H9 (cell line): ENCODE results near the gene LRRC8B. TPM values are rescaled to one million over a fixed set of nuclear protein-coding genes. Genes with fewer than 3 reads are reported as not detected.

ENCODE experiments used
- DNase-seq: peaks from one replicate; pipeline ENCODE4 v3.0.0-alpha.2; 2017
- H2AFZ ChIP-seq: one replicate; pipeline ENCODE4 v1.6.1; 2013; ENCODE audit warnings: mild to moderate bottlenecking, low read length, control low read depth, moderate library complexity
- H2AK5ac ChIP-seq: 2 replicates; pipeline ENCODE4 v1.6.1; 2013; ENCODE audit warnings: low read length, control low read depth, mixed read lengths; ENCODE audit not compliant: insufficient read length
- H2BK120ac ChIP-seq: one replicate; pipeline ENCODE4 v1.6.1; 2013; ENCODE audit warnings: low read depth, mild to moderate bottlenecking, low read length, control low read depth, inconsistent platforms; ENCODE audit not compliant: poor library complexity, severe bottlenecking
- H2BK12ac ChIP-seq: 2 replicates; pipeline ENCODE4 v1.6.1; 2013; ENCODE audit warnings: low read length, control low read depth, mixed read lengths, low read depth; ENCODE audit not compliant: insufficient read length
- H2BK15ac ChIP-seq: 2 replicates; pipeline ENCODE4 v1.6.1; 2013; ENCODE audit warnings: low read depth, low read length, control low read depth
- H2BK20ac ChIP-seq: one replicate; pipeline ENCODE4 v1.6.1; 2013; ENCODE audit warnings: low read depth, mild to moderate bottlenecking, low read length, control low read depth, inconsistent platforms; ENCODE audit not compliant: poor library complexity, severe bottlenecking
- H2BK5ac ChIP-seq: 2 replicates; pipeline ENCODE4 v1.6.1; 2013; ENCODE audit warnings: low read length, control low read depth, mixed read lengths; ENCODE audit not compliant: insufficient read length
- H3K14ac ChIP-seq: 2 replicates; pipeline ENCODE4 v1.6.1; 2013; ENCODE audit warnings: low read length, control low read depth; ENCODE audit not compliant: insufficient read depth
- H3K18ac ChIP-seq: 2 replicates; pipeline ENCODE4 v1.6.1; 2013; ENCODE audit warnings: low read depth, mild to moderate bottlenecking, mixed read lengths, low read length, control low read depth; ENCODE audit not compliant: insufficient read length
- H3K23ac ChIP-seq: 2 replicates; pipeline ENCODE4 v1.6.1; 2013; ENCODE audit warnings: low read length, control low read depth, mixed read lengths, low read depth; ENCODE audit not compliant: insufficient read length
- H3K23me2 ChIP-seq: 2 replicates; pipeline ENCODE4 v1.6.1; 2013; ENCODE audit warnings: low read depth, mild to moderate bottlenecking, mixed read lengths, low read length, control low read depth; ENCODE audit not compliant: insufficient read length, poor library complexity, severe bottlenecking
- H3K27ac ChIP-seq: 2 replicates; pipeline ENCODE4 v1.5.1; 2013; ENCODE audit warnings: low read length, control low read depth, mixed read lengths, low read depth; ENCODE audit not compliant: insufficient read length
- H3K27me3 ChIP-seq: 2 replicates; pipeline ENCODE4 v1.6.1; 2013; ENCODE audit warnings: low read length, control low read depth, inconsistent platforms; ENCODE audit not compliant: insufficient read depth
- H3K4ac ChIP-seq: 2 replicates; pipeline ENCODE4 v1.6.1; 2013; ENCODE audit warnings: low read depth, mild to moderate bottlenecking, control low read depth, inconsistent platforms, low read length, moderate library complexity
- H3K4me1 ChIP-seq: 2 replicates; pipeline ENCODE4 v1.6.1; 2013; ENCODE audit warnings: low read length, control low read depth, inconsistent platforms; ENCODE audit not compliant: insufficient read depth
- H3K4me2 ChIP-seq: 2 replicates; pipeline ENCODE4 v1.6.1; 2013; ENCODE audit warnings: low read length, control low read depth, mixed read lengths; ENCODE audit not compliant: insufficient read length, insufficient read depth
- H3K56ac ChIP-seq: 2 replicates; pipeline ENCODE4 v1.6.1; 2013; ENCODE audit warnings: low read depth, mild to moderate bottlenecking, mixed read lengths, low read length, control low read depth; ENCODE audit not compliant: insufficient read length
- H3K79me1 ChIP-seq: 2 replicates; pipeline ENCODE4 v1.6.1; 2013; ENCODE audit warnings: low read depth, mild to moderate bottlenecking, moderate library complexity, low read length, control low read depth, inconsistent platforms; ENCODE audit not compliant: insufficient read depth, poor library complexity, severe bottlenecking
- H3K79me2 ChIP-seq: 2 replicates; pipeline ENCODE4 v1.6.1; 2013; ENCODE audit warnings: low read length, control low read depth, inconsistent platforms; ENCODE audit not compliant: insufficient read depth
- H3K9ac ChIP-seq: 2 replicates; pipeline ENCODE4 v1.6.1; 2013; ENCODE audit warnings: low read length, control low read depth, mixed read lengths; ENCODE audit not compliant: insufficient read length; ENCODE audit errors: extremely low read depth
- H3K9me3 ChIP-seq: one replicate; pipeline ENCODE4 v1.6.1; 2013; ENCODE audit warnings: low read depth, low read length, inconsistent platforms; ENCODE audit not compliant: control insufficient read depth
- H3T11ph ChIP-seq: one replicate; pipeline ENCODE4 v1.6.1; 2013; ENCODE audit warnings: mild to moderate bottlenecking, low read length, control low read depth, inconsistent platforms
- H4K20me1 ChIP-seq: one replicate; pipeline ENCODE4 v1.6.1; 2013; ENCODE audit not compliant: control insufficient read depth, insufficient read length, insufficient read depth
- H4K5ac ChIP-seq: 2 replicates; pipeline ENCODE4 v1.6.1; 2013; ENCODE audit warnings: low read depth, mild to moderate bottlenecking, mixed read lengths, low read length, control low read depth; ENCODE audit not compliant: insufficient read length
- H4K8ac ChIP-seq: replicated peaks from 2 replicates; pipeline ENCODE4 v1.6.1; 2013; ENCODE audit warnings: low read length, control low read depth, mixed read lengths, low read depth; ENCODE audit not compliant: insufficient read length
- H4K91ac ChIP-seq: 2 replicates; pipeline ENCODE4 v1.6.1; 2013; ENCODE audit warnings: low read depth, mild to moderate bottlenecking, moderate library complexity, mixed read lengths, low read length, control low read depth; ENCODE audit not compliant: insufficient read length
- H3K27ac Mint-ChIP-seq, 3 experiments: 2 replicates in 2 of 3; 3 replicates in 1 of 3; pipeline ENCODE4 v1.8.0; 2020 to 2021; ENCODE audit warnings: mixed read lengths in 3 of 3, mild to moderate bottlenecking in 1 of 3, moderate library complexity in 1 of 3
- H3K27me3 Mint-ChIP-seq: 2 replicates; pipeline ENCODE4 v1.8.0; 2021; ENCODE audit warnings: low read depth, mild to moderate bottlenecking, moderate library complexity, mixed read lengths
- H3K36me3 Mint-ChIP-seq, 3 experiments: 2 replicates in 2 of 3; 3 replicates in 1 of 3; pipeline ENCODE4 v1.8.0; 2020 to 2021; ENCODE audit warnings: low read depth in 3 of 3, mixed read lengths in 3 of 3; ENCODE audit not compliant: insufficient read depth in 1 of 3
- H3K4me1 Mint-ChIP-seq, 2 experiments: 2 replicates each; pipeline ENCODE4 v1.8.0; 2020; ENCODE audit warnings: mixed read lengths in 2 of 2
- H3K4me3 Mint-ChIP-seq, 2 experiments: 2 replicates in 1 of 2; 3 replicates in 1 of 2; pipeline ENCODE4 v1.8.0; 2020 to 2021; ENCODE audit warnings: mild to moderate bottlenecking in 2 of 2, mixed read lengths in 2 of 2, moderate library complexity in 1 of 2
- H3K9me3 Mint-ChIP-seq, 2 experiments: 2 replicates in 1 of 2; 3 replicates in 1 of 2; pipeline ENCODE4 v1.8.0; 2020; ENCODE audit warnings: mild to moderate bottlenecking in 2 of 2, mixed read lengths in 2 of 2, moderate library complexity in 1 of 2
- CTCF ChIP-seq: fragments of 200-600 bp; sonication (generic); conservative IDR thresholded peaks from 3 replicates; pipeline ENCODE4 v1.8.0; 2021; ENCODE audit warnings: antibody characterized with exemption, mild to moderate bottlenecking
- WGBS: extraction: QIAGEN DNeasy Blood & Tissue Kit; methylation state at CpG from one replicate; pipeline ENCODE4 v1.1.7; 2013; ENCODE audit warnings: missing lambda C conversion rate, low lambda C conversion rate, mixed read lengths; ENCODE audit not compliant: insufficient read length; ENCODE audit errors: extremely low coverage; 5-methylcytosine and 5-hydroxymethylcytosine counted together
- total RNA-seq: library from RNA; stranded (reverse); gene quantifications from 2 replicates; pipeline ENCODE4 v1.2.1, GENCODE V29; 2021

The LRRC8B gene
- total RNA-seq, 1 experiment from 2014 or later = 33.2 TPM

GRCh38 chr1:89529196-89529595, 4.6 kb downstream of the LRRC8B start:
- Histone ChIP-seq H3T11ph (no peak overlapping the region), H3K18ac (no peak overlapping the region), H3K9me3 (no peaks in the 10 kb centered on the region), H4K5ac (no peak overlapping the region), H4K8ac (no peak overlapping the region), H3K79me1 (no peaks in the 10 kb centered on the region), H2AFZ (no peak overlapping the region), H2AK5ac (no peak overlapping the region), H3K9ac (no peak overlapping the region), H3K23ac (no peak overlapping the region), H4K91ac (no peak overlapping the region), H3K4ac (no peak overlapping the region), H3K27ac (no peak overlapping the region), H2BK5ac (no peak overlapping the region), H3K23me2 (peaks cover 2% of the 10 kb centered on the region), H3K56ac (no peak overlapping the region), H2BK12ac (no peak overlapping the region), H3K27me3 (no peaks in the 10 kb centered on the region), H4K20me1 (no peaks in the 10 kb centered on the region), H3K4me1 (peaks cover 8% of the 10 kb centered on the region; the same call in 1 of the 2 replicates), H3K79me2 (peaks cover 27% of the 10 kb centered on the region; the same call in 1 of the 2 replicates), H2BK20ac (no peak overlapping the region), H2BK15ac (no peak overlapping the region), H3K4me2 (no peak overlapping the region), H3K14ac (no peak overlapping the region), H2BK120ac (no peak overlapping the region)
- TF ChIP-seq CTCF = no peak
- Mint-ChIP-seq H3K9me3 (no peaks in the 10 kb centered on the region; a peak in 1 of 5 replicates), H3K27ac (no peak overlapping the region), H3K4me1 (peaks cover 33 to 41% of the 10 kb centered on the region in 2 experiments), H3K36me3 (peaks cover 8 to 15% (median 12%) of the 10 kb centered on the region in 3 experiments; a peak in 5 of 7 replicates), H3K27me3 (no peaks in the 10 kb centered on the region), H3K4me3 (no peak overlapping the region)
- no peak for DNase-seq
- no CpG with 5 or more reads among the region's 2 CpGs for WGBS
